ENCODE measurements around the gene SURF1.
A peak's percentile ranks its signal among the peaks of the same experiment; 100 is the strongest.
"Not testable (repeated sequence)": the region's sequence is repeated elsewhere in the genome, so short reads cannot be mapped to it uniquely, and the experiment has no call there.

Gene SURF1

DNA sequence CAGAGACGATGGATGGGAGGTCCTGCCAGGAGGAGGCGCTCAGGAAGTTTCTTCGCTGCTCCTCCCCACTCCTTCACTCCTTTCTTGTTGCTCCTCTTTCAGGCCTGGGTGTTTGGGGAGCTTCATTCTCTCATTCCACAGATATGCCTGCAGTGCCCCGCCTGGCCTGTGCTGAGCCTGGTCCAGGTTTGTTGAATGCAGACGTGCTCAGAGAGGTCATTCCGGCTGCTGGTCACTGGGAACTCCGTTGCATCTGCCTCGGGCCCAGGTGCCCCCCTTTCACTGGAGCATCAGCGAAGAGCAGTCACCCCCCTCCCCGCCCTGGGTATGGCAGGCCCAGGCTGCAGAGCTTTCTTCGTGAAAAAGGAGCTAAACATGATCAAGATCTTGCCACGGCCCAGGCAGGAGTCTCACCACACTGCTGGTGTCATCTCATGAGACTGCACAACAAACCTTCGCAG is 35.8 kb downstream of the SURF1 start:
- DNase-seq (ENCODE audit: low spot score): peak; percentile 37

DNA sequence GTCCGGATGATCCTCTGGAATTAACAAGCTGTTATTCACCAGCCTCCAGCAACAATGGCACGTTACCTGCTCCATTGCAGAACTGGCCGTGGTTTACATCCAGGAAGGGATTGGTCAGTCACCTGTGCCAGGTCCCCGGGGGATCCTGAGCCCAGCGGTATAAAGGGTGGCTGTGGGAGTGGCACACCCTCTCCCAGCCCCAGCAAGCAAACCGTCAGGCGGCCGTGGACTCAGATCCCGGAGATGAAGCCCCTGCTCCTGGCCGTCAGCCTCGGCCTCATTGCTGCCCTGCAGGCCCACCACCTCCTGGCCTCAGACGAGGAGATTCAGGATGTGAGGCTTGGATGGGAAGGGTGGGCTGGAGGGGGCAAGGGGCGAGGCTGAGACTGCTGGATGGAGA is 38.7 kb downstream of the SURF1 start:
- DNase-seq (ENCODE audit: low spot score): not testable (repeated sequence)

DNA sequence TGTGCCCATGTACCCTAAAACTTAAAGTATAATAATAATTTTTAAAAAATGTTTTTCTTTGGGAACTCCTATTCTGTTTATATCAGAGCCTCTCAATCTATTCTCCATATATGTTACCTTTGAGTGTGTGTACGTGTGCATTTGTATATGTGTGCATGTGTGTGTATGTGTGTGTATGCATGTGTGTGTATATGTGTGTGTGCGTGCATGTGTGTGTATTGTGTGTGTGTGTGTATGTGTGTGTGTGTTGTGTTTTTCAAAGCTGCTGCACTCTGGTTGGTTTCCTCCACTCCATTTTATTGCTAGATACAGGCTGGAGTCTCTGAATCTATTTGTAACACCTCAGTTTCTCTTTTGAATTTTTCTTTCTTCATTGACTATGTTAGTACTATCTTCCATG is 40.3 kb downstream of the SURF1 start:
- no peak for DNase-seq (ENCODE audit: low spot score)

DNA sequence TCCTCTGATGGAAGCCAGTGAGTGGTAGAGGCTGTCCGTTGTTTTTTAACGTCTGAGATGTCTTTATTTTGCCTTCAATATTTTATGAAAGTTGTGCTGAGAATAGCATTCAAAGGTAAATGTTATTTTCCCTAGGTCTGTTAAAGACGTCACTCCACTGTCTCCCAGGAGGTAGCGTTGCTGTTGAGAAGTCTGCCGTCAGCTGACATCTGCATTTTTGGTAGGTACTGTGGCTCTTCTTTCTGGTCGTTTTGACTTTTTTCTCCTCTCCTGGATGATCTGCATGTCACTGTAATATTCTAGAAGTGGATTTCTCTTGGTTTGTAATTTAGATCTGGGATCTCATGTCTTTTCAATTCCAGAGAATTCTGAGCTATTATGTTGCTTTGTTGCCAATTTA is 46.7 kb downstream of the SURF1 start:
- DNase-seq (ENCODE audit: low spot score): no peak

DNA sequence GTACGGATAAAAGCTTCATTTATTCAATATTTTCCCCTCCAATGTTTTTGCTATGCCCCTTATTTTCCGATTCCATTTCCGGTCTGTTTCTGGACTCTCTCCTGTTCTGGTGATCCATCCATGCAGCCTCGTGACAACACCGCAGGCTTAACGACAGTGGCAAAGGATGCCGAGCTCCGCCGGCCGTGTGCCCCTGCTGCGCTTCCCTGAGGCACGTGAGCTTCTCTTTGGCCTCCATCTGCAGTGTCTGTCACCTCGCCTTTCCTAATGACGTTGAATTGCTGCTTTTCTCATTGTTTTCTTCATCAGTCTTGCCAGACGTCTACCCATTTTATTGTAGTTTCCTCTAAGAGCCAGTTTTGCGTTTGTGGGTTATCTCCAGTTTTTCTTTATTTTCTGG is 49.0 kb downstream of the SURF1 start:
- DNase-seq (ENCODE audit: low spot score): no peak

DNA sequence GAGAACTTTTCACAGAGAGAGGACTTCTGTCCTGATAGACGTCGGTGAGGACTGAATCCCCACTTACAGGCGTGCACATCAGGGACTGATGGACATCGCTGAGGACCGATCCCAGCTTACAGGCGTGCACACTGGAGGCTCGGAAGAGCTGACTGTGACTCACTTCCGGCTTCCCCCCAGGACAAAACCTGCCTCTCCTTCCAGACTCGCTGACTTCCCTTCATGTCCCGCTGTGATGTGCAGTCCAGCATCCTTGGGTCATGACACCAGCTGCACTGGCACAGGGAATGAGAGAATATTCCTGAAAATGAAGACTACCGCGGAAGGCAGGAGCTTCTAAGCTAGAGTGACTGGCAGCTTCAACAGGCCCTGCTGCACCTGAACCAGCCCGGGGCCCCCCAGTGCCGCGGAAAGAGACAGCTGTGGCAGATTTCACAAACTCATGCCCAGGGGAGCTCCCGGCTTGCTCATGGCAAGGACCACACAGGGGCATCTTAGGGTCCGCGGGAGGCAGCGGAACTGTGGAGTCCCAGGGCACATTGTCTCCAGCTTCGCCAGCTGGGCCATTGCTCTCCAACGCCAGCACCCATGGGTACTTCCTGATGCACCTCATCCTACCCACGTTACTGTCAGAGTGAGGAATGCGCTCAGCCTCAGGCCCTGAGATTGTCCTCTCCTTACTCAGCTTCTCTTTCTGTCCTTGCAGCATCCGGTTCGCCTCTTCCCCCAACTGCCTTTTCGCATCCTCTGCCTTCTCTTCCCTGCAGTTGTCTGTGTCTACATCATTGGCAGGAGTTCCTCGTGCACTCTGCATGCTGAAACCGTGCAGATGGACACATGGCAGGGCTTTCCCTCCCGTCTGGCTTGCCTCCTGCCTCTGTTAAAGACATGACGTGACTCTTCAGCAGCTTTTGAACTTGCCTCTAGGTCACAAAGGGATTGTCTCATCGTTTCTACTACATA is 49.8 kb downstream of the SURF1 start:
- DNase-seq (ENCODE audit: low spot score): no peak

DNA sequence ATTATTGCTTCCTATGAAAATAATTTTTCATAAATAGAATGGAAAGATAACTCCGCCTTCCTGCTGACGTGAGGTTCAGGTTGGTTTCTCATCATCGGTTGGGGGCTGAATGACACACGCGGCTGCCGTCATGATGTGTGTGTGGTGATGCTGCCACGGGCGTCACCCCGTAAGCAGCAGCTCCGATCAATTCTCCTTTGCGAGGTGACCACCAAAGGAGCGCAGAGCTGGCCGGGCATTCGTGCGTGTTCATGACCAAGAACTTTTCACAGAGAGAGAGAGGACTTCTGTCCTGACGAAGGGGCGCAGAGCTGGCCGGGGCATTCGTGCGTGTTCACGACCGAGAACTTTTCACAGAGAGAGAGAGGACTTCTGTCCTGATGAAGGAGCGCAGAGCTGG is 50.6 kb downstream of the SURF1 start:
- DNase-seq (ENCODE audit: low spot score): no peak

DNA sequence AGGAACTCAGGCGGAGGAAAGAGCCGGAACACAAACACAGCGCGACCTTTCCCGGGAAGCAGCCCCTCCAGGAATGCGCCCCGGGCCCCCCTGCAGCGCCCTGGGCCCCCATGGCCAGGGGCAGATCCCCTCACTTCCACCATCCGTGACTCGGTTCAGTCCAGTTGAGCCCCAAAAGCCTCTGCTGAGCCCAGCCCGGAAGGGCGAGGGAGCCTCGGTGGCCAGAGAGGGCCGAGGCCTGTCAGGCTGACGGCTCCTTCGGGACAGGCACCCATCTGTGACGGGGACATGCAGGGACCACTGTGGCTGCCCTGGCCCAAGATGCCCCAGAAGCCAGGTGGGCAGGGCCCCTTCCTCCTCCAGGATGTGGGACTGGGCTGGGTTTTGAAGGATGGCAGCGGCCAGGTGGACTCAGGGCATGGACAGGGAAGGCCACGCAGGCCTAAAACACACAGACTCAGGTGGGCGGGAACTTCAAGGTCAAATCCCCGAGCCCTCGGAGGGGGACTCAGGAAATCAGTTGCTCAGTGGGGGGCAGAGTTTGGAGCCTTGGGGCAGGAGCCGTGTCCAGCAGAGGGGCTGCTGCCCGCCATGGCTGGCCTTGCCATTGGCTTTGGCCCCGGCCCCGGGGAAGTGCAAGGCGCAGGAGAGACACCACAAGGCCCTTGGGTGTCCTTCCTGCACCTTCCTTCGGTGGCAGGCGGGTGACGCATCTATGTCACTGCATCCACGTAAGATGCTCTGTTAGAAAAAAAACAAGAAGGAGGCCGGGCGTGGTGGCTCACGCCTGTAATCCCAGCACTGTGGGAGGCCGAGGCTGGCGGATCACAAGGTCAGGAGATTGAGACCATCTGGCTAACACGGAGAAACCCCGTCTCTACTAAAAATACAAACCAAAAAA is 51.6 kb downstream of the SURF1 start:
- no peak for DNase-seq (ENCODE audit: low spot score)

DNA sequence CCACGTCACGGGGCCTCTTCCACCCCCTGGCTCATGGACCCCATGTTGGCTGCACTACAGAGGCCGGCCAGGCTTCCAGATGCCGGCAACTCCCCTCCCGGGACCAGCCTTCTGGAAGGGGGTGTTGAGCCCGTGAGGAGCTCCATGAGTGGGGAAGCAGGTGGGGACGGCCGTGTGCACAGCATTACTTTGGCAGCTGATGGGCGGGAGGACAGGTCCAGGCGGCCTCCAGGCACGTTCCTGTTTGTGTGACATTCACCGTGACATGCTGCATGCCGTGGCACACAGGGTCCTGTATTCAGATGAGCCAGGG is 52.2 kb downstream of the SURF1 start:
- no peak for DNase-seq (ENCODE audit: low spot score)

DNA sequence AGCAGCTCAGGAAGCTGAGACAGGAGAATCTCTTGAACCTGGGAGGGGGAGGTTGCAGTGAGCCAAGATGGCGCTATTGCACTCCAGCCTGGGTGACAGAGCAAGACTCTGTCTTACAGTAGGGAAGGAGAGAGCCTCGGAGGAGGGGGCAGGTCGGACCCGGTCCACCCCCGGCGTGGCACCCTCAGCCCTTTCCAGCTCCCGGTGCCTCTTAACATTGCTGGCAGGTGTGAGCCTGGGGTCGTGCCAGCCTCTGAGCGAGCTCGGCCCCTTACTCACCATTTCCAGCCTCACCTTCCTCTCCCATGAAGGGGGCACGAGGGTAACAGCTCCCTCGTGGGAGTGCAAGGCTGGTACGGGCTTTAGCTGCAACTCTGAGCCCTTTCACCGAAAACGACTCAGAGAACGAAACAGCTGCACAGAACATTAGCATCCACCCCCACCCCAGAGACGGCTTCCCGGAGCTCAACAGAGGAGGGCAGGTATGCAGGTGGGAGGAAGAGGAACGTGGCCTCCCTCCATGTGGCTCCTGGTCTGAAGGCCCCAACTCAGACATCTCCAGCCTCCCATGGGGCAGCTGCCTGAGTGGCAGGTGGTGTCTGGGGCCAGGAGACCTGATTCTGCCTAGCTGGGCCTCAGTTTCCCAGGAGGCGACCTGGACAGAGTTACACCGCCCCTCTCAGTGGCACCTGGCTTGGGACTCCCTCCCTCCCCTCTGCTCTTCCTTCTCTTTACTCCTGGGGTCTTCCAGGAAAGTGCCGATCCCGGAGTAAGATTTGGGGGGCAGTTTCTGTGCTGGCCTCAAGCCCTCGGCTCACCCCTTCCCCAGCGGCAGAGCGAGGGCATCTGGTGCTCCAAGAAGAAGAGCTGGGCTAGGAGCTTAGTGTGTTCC is 52.8 kb downstream of the SURF1 start:
- no peak for DNase-seq (ENCODE audit: low spot score)
